Glutamatergic neuron (in vitro differentiated cells): ENCODE results near the gene PTPN5. TPM values are rescaled to one million over a fixed set of nuclear protein-coding genes. Genes with fewer than 3 reads are reported as not detected.

Experiments
- DNase-seq: peaks from one replicate; pipeline ENCODE4 v3.0.0; 2022
- H3K27ac Mint-ChIP-seq: one replicate; pipeline ENCODE4 v1.8.0; 2020; ENCODE audit warnings: mild to moderate bottlenecking, mixed read lengths, inconsistent platforms; ENCODE audit not compliant: unreplicated experiment
- H3K27me3 Mint-ChIP-seq: one replicate; pipeline ENCODE4 v1.8.0; 2020; ENCODE audit warnings: mild to moderate bottlenecking, moderate library complexity, mixed read lengths, inconsistent platforms; ENCODE audit not compliant: unreplicated experiment
- H3K36me3 Mint-ChIP-seq: one replicate; pipeline ENCODE4 v1.8.0; 2020; ENCODE audit warnings: mild to moderate bottlenecking, mixed read lengths, inconsistent platforms; ENCODE audit not compliant: unreplicated experiment
- H3K4me1 Mint-ChIP-seq: one replicate; pipeline ENCODE4 v1.8.0; 2020; ENCODE audit warnings: mild to moderate bottlenecking, low read depth, mixed read lengths, inconsistent platforms; ENCODE audit not compliant: unreplicated experiment
- H3K4me3 Mint-ChIP-seq: one replicate; pipeline ENCODE4 v1.8.0; 2020; ENCODE audit warnings: mild to moderate bottlenecking, mixed read lengths, inconsistent platforms; ENCODE audit not compliant: unreplicated experiment
- H3K9me3 Mint-ChIP-seq: one replicate; pipeline ENCODE4 v1.8.0; 2020; ENCODE audit warnings: mild to moderate bottlenecking, moderate library complexity, mixed read lengths, inconsistent platforms; ENCODE audit not compliant: unreplicated experiment
- CTCF ChIP-seq: fragments of 200-600 bp; sonication (generic); IDR thresholded peaks from one replicate; pipeline ENCODE4 v1.5.0; 2021; ENCODE audit not compliant: partially characterized antibody, unreplicated experiment
- total RNA-seq: library from RNA; stranded (reverse); fragmentation: NEBNext Ultra II Directional; extraction: Animal tissue kit (Norgen Biotek cat#: 25700); gene quantifications from one replicate; pipeline ENCODE4 v1.2.1, GENCODE V29; 2021; ENCODE audit not compliant: unreplicated experiment

Gene PTPN5
- total RNA-seq, 1 donor from 2014 or later, result 25.8 TPM

- Mint-ChIP-seq H3K36me3 (peaks cover 3% of the 10 kb centered on the region), H3K27me3 (peaks cover 2% of the 10 kb centered on the region), H3K4me3 (no peak overlapping the region), H3K27ac (no peak overlapping the region), H3K4me1 (no peaks in the 10 kb centered on the region), H3K9me3 (peaks cover 3% of the 10 kb centered on the region)
- no peak for DNase-seq
- no peak for TF ChIP-seq CTCF
Measured at GRCh38 chr11:18761741-18762140, 29.9 kb downstream of the PTPN5 start.

- Mint-ChIP-seq H3K27me3 (peaks cover 2% of the 10 kb centered on the region), H3K4me1 (no peaks in the 10 kb centered on the region), H3K4me3 (no peak overlapping the region), H3K9me3 (peaks cover 3% of the 10 kb centered on the region), H3K36me3 (peaks cover 3% of the 10 kb centered on the region), H3K27ac (no peak overlapping the region)
- no peak for TF ChIP-seq CTCF
- no peak for DNase-seq
Measured at GRCh38 chr11:18761144-18761543, 30.5 kb downstream of the PTPN5 start.

- Mint-ChIP-seq H3K27ac (no peak overlapping the region), H3K36me3 (peaks cover 8% of the 10 kb centered on the region), H3K9me3 (peaks cover 1% of the 10 kb centered on the region), H3K27me3 (peaks cover 2% of the 10 kb centered on the region), H3K4me3 (no peak overlapping the region), H3K4me1 (no peaks in the 10 kb centered on the region)
- no peak for DNase-seq
- no peak for TF ChIP-seq CTCF
Measured at GRCh38 chr11:18757811-18758210, 33.8 kb downstream of the PTPN5 start.

- no peak for TF ChIP-seq CTCF
- peaks cover 1% of the 10 kb centered on the region for H3K9me3 Mint-ChIP-seq
- peaks cover 8% of the 10 kb centered on the region for H3K36me3 Mint-ChIP-seq
- peaks cover 2% of the 10 kb centered on the region for H3K27me3 Mint-ChIP-seq
- H3K4me1 Mint-ChIP-seq, result no peaks in the 10 kb centered on the region
- DNase-seq, result no peak
- no peak overlapping the region for H3K4me3 Mint-ChIP-seq
- no peak overlapping the region for H3K27ac Mint-ChIP-seq
Measured at GRCh38 chr11:18756889-18757288, 34.7 kb downstream of the PTPN5 start.

GRCh38 chr11:18754308-18754707 is 37.3 kb downstream of the PTPN5 start:
- H3K9me3 Mint-ChIP-seq, result peaks cover 1% of the 10 kb centered on the region
- no peak overlapping the region for H3K27ac Mint-ChIP-seq
- H3K4me1 Mint-ChIP-seq, result no peaks in the 10 kb centered on the region
- H3K27me3 Mint-ChIP-seq, result peaks cover 2% of the 10 kb centered on the region
- DNase-seq, result no peak
- no peak overlapping the region for H3K4me3 Mint-ChIP-seq
- no peak for TF ChIP-seq CTCF
- H3K36me3 Mint-ChIP-seq, result peaks cover 5% of the 10 kb centered on the region
